Gastrocnemius medialis (tissue), 4 donors: Measurements from ENCODE around the gene DISC1. TPM values are rescaled to one million over a fixed set of nuclear protein-coding genes. Genes with fewer than 3 reads are reported as not detected.

Experiments
- ATAC-seq, 2 donors: fragments of 150-250 bp; one replicate each; pipeline ENCODE4 v1.9.1; 2016
- DNase-seq, 2 donors: peaks; one replicate each; pipeline ENCODE4 v3.0.0-alpha.2; 2019
- H3K27ac ChIP-seq, 4 donors: fragments of 200-600 bp; sonication (generic); 1 replicate in 1 of 4; 2 replicates in 3 of 4; pipeline ENCODE4 v1.5.1; 2016 to 2018; ENCODE audit warnings: mild to moderate bottlenecking in 2 of 4, moderate library complexity in 1 of 4
- H3K27me3 ChIP-seq, 3 donors: fragments of 200-600 bp; sonication (generic) in 2 of 3; 1 replicate in 1 of 3; 2 replicates in 2 of 3; pipeline versions ENCODE4 v1.5.1 to v1.6.0; 2016 to 2019; ENCODE audit warnings: mild to moderate bottlenecking in 1 of 3, moderate library complexity in 1 of 3
- H3K36me3 ChIP-seq, 2 donors: fragments of 200-600 bp; sonication (generic) in 1 of 2; one replicate each; pipeline ENCODE4 v1.5.1; 2017 to 2018
- H3K4me1 ChIP-seq, 2 donors: fragments of 200-600 bp; sonication (generic) in 1 of 2; one replicate each; pipeline ENCODE4 v1.5.1; 2016 to 2017; ENCODE audit warnings: mild to moderate bottlenecking in 2 of 2
- H3K4me3 ChIP-seq, 4 donors: fragments of 200-600 bp; sonication (generic) in 3 of 4; 1 replicate in 1 of 4; 2 replicates in 3 of 4; pipeline ENCODE4 v1.5.1; 2016 to 2019; ENCODE audit warnings: mild to moderate bottlenecking in 2 of 4
- H3K9me3 ChIP-seq, 3 donors: fragments of 200-600 bp; sonication (generic) in 2 of 3; 1 replicate in 1 of 3; 2 replicates in 2 of 3; pipeline ENCODE4 v1.5.1; 2016 to 2019
- POLR2A ChIP-seq, 2 donors: fragments of 450-650 bp; IDR thresholded peaks; one replicate each; pipeline ENCODE4 v1.6.1; 2017; ENCODE audit warnings: antibody characterized with exemption in 2 of 2, mild to moderate bottlenecking in 2 of 2, moderate library complexity in 2 of 2
- in situ Hi-C, 4 donors: fragments of 200-750 bp; cut with MboI; loops; one replicate each; pipeline versions ENCODE4 v1.15.0 to v1.8.0; 2017; ENCODE audit warnings: low sequenced_read_pairs in 4 of 4
- intact Hi-C: fragments of 100-400 bp; cut with DNase I; formaldehyde crosslinking; loops from one replicate; pipeline ENCODE4 v1.15.1; 2023; ENCODE audit warnings: low total_unique reads
- total RNA-seq, 4 donors: library from RNA; depleted of rRNA; stranded (reverse); fragments of >200 nt; gene quantifications; one replicate each; pipeline versions ENCODE4 v1.1.0 to v1.2.3, GENCODE V29; 2016
- TF ChIP-seq, protein P1 (sequence below), 5 experiments: fragments of 450-650 bp in 3 of 5; fragments of 200-600 bp in 2 of 5; sonication (generic) in 2 of 5; IDR thresholded peaks in 4 of 5; conservative IDR thresholded peaks in 1 of 5; 1 replicate in 4 of 5; 2 replicates in 1 of 5; pipeline ENCODE4 v1.5.1; 2016 to 2019; ENCODE audit warnings: antibody characterized with exemption in 5 of 5, mild to moderate bottlenecking in 3 of 5, moderate library complexity in 3 of 5

DISC1 gene
- total RNA-seq, 4 donors from 2014 or later, result 2.3 to 5.8 (median 2.6) TPM

DNA sequence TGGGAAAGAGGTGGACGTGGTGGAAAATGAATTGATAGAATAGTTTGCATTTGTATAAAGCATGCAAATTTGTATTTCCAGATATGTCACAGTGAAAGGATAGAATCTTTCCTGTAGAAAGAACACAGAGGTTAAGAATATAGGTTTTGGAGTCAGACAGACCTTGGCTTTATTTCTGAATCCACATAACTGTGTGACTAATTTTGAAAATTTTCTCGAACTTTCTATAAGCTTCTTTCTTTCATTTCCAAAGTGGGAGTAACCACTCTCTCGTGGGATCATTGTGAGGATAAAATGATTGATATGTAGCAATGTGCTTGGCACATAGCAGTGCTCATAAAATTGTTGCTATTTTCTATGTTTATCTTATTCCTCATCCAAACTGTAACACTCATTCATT is 108.8 kb downstream of the DISC1 start:
- no peaks in the 10 kb centered on the region for H3K36me3 ChIP-seq
- in situ Hi-C loops, result no loop called here
- TF ChIP-seq POLR2A (IDR thresholded peaks at IDR 0.05), result no peak
- TF ChIP-seq, protein P1, sequence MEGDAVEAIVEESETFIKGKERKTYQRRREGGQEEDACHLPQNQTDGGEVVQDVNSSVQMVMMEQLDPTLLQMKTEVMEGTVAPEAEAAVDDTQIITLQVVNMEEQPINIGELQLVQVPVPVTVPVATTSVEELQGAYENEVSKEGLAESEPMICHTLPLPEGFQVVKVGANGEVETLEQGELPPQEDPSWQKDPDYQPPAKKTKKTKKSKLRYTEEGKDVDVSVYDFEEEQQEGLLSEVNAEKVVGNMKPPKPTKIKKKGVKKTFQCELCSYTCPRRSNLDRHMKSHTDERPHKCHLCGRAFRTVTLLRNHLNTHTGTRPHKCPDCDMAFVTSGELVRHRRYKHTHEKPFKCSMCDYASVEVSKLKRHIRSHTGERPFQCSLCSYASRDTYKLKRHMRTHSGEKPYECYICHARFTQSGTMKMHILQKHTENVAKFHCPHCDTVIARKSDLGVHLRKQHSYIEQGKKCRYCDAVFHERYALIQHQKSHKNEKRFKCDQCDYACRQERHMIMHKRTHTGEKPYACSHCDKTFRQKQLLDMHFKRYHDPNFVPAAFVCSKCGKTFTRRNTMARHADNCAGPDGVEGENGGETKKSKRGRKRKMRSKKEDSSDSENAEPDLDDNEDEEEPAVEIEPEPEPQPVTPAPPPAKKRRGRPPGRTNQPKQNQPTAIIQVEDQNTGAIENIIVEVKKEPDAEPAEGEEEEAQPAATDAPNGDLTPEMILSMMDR (IDR thresholded peaks at IDR 0.05 in 4 of 5, conservative IDR thresholded peaks at IDR 0.05 in 1 of 5), result no peak
- ATAC-seq, result no peak
- no peaks in the 10 kb centered on the region for H3K4me1 ChIP-seq
- intact Hi-C loops, result no loop called here
- DNase-seq, result no peak
- H3K9me3 ChIP-seq, result no peaks in the 10 kb centered on the region
- H3K27ac ChIP-seq, result no peak overlapping the region
- H3K27me3 ChIP-seq, result no peaks in the 10 kb centered on the region
- H3K4me3 ChIP-seq, result no peak overlapping the region

DNA sequence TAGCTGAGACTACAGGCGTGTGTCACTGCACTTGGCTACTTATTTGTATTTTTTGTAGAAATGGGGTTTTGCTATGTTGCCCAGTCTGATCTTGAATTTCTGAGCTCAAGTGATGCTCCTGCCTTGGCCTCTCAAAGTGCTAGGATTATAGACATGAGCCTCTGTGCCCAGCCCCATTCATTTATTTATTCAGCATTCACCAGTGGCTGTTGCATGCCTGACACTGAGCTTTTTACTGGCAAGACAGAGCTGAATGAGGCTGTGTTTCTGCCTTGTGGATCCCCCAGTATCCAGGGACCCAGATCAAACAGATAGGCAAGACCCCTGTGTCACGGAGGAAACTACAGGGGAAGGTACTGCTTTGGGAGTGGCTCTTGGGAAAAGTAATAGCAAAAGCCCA is 109.4 kb downstream of the DISC1 start:
- no peaks in the 10 kb centered on the region for H3K27me3 ChIP-seq
- H3K27ac ChIP-seq, result no peak overlapping the region
- no peaks in the 10 kb centered on the region for H3K36me3 ChIP-seq
- DNase-seq (no peak), ATAC-seq (no peak)
- in situ Hi-C loops (no loop called here), intact Hi-C loops (no loop called here)
- H3K4me1 ChIP-seq, result no peaks in the 10 kb centered on the region
- H3K9me3 ChIP-seq, result no peaks in the 10 kb centered on the region
- H3K4me3 ChIP-seq, result no peak overlapping the region
- TF ChIP-seq POLR2A (IDR thresholded peaks at IDR 0.05), result no peak
- TF ChIP-seq, protein P1 (IDR thresholded peaks at IDR 0.05 in 4 of 5, conservative IDR thresholded peaks at IDR 0.05 in 1 of 5), result no peak

GRCh38 chr1:231736464-231736863 is 109.9 kb downstream of the DISC1 start:
- in situ Hi-C loops, result no loop called here
- no peaks in the 10 kb centered on the region for H3K36me3 ChIP-seq
- TF ChIP-seq POLR2A (IDR thresholded peaks at IDR 0.05), result no peak
- TF ChIP-seq, protein P1 (IDR thresholded peaks at IDR 0.05 in 4 of 5, conservative IDR thresholded peaks at IDR 0.05 in 1 of 5), result no peak
- ATAC-seq, result no peak
- DNase-seq, result no peak
- no peak overlapping the region for H3K4me3 ChIP-seq
- intact Hi-C loops, result no loop called here
- H3K27ac ChIP-seq, result no peak overlapping the region
- H3K9me3 ChIP-seq, result no peaks in the 10 kb centered on the region
- H3K4me1 ChIP-seq, result no peaks in the 10 kb centered on the region
- H3K27me3 ChIP-seq, result no peaks in the 10 kb centered on the region

- Histone ChIP-seq H3K27ac (no peak overlapping the region), H3K4me3 (no peak overlapping the region), H3K27me3 (no peaks in the 10 kb centered on the region), H3K4me1 (no peaks in the 10 kb centered on the region), H3K36me3 (no peaks in the 10 kb centered on the region), H3K9me3 (no peaks in the 10 kb centered on the region)
- intact Hi-C loops (no loop called here), in situ Hi-C loops (no loop called here)
- DNase-seq (no peak), ATAC-seq (no peak)
- TF ChIP-seq POLR2A (IDR thresholded peaks at IDR 0.05), result no peak
- TF ChIP-seq, protein P1 (IDR thresholded peaks at IDR 0.05 in 4 of 5, conservative IDR thresholded peaks at IDR 0.05 in 1 of 5), result no peak
Measured at GRCh38 chr1:231738554-231738953, 112.0 kb downstream of the DISC1 start.

GRCh38 chr1:231743966-231744365 is 117.4 kb downstream of the DISC1 start:
- H3K9me3 ChIP-seq, result no peaks in the 10 kb centered on the region

More at GRCh38 chr1:231743966-231744365, 117.4 kb downstream of the DISC1 start:
- Histone ChIP-seq H3K36me3 (no peaks in the 10 kb centered on the region), H3K4me1 (no peaks in the 10 kb centered on the region), H3K27me3 (no peaks in the 10 kb centered on the region), H3K4me3 (no peak overlapping the region), H3K27ac (no peak overlapping the region)
- no peak for TF ChIP-seq POLR2A (IDR thresholded peaks at IDR 0.05)
- TF ChIP-seq, protein P1 (IDR thresholded peaks at IDR 0.05 in 4 of 5, conservative IDR thresholded peaks at IDR 0.05 in 1 of 5), result no peak
- no peak for DNase-seq
- intact Hi-C loops, result no loop called here
- no peak for ATAC-seq
- in situ Hi-C loops, result no loop called here
